Ureter (tissue), 1 donor: ENCODE results near the gene KCNMA1. TPM values are rescaled to one million over a fixed set of nuclear protein-coding genes. Genes with fewer than 3 reads are reported as not detected.

Experiments used
- DNase-seq: peaks from one replicate; pipeline ENCODE4 v3.0.0-alpha.2; 2020; ENCODE audit warnings: low spot score
- total RNA-seq: library from RNA; stranded (reverse); gene quantifications from one replicate; pipeline ENCODE4 v1.2.4, GENCODE V29; 2023
- donor health status: DM: yes; HTN: yes; CAD: no.

The KCNMA1 gene
- total RNA-seq, 1 donor from 2014 or later: 87.9 TPM

GRCh38 chr10:77159538-77160110 is 478.0 kb downstream of the KCNMA1 start:
- no peak for DNase-seq

DNA sequence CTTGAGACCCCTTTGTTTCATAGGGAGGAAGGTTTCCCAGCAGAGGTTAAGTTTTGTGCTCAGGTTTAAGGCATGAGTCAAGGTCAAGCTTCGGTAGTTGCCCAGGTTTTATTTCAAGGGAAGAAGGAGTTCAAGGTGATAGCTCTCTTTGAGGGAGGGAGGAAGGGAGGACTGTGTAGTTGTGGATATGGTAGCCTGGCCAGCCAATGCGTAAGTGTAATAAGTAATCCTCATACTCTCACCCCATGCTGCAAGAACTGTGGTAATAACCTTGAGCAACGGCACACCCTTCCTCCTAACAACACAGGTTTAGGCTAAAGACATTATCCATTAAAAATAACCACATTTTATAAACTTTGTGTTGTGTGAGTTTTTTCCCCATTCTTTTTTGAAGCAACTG is 478.9 kb downstream of the KCNMA1 start:
- DNase-seq: no peak

DNA sequence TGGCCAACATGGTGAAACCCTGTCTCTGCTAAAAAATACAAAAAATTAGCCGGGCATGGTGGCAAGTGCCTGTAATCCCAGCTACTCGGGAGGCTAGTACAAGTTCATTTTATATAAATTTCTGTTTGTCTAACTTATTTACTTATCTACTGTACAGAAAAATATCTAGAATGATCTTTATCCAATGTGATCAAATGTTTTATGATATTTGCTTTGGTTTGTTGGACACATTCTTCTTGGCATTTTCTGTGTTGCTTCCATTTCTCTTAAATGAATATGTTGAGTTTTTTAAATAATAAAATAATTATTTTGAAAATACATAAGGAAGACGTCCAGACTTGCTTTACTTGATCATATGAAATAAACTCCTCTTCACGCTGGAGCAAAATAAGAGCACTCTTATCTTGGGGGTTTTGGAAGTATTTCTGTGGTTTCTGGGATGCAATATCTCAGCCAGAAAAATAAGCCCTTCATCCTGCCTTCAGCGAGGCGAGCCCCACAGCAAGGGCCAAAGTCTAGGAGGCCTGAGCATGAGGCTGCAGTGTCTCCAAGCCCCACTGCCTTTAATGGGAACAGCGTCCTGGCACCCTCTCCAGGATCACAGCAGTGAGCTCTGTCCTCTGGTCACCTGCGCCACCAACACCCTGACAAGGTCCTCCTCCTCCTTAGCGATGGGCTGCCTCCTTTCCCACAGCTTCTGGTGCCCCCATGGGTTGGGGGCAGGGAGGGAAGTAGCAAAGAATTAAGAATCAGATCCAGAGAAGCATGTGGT is 480.2 kb downstream of the KCNMA1 start:
- no peak for DNase-seq

DNA sequence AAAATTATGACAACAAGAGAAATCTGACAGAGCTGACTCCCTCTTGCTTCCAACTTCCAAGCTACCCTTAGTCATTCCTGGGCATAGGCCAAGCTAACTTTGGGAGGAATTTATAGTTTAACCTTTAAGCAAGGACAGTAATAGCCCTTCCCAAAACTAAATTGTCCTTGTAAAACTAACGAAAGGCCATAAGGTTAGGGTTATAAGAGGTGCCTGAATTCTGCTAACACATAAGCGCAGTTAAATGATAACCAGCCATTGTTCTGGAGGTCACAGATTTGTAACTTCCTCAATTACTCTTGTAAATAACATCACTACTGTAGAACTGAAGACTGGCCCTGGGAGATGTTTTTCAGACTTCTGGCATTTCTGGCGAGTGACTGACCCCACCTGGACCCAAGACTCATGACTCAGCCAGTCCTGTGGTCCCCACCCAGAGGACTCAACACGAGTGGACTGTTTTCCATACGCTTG is 481.2 kb downstream of the KCNMA1 start:
- no peak for DNase-seq

DNA sequence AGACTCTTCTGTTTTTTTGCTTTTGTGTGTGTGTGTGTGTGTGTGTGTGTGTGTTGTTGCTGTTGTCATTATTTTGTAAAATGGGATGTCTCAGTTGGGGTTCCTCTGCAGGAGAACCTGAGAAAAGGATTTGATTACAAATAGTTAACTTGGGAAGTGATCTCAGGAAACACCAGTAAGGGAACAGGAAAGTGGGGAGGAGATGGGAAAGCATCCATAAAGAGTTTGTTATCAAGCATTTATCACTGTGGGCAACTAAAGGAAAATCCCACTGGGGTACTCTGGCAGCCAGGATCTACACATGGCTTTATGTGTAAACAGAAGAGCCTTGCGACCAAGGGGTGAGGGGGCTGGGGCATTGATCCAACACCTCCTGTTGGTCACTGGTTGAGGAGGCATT is 485.4 kb downstream of the KCNMA1 start:
- no peak for DNase-seq

- DNase-seq: no peak
These were observed 486.2 kb downstream of the KCNMA1 start for GRCh38 chr10:77151408-77151807.

- DNase-seq: no peak
These were observed 487.9 kb downstream of the KCNMA1 start for GRCh38 chr10:77149706-77150105.

DNA sequence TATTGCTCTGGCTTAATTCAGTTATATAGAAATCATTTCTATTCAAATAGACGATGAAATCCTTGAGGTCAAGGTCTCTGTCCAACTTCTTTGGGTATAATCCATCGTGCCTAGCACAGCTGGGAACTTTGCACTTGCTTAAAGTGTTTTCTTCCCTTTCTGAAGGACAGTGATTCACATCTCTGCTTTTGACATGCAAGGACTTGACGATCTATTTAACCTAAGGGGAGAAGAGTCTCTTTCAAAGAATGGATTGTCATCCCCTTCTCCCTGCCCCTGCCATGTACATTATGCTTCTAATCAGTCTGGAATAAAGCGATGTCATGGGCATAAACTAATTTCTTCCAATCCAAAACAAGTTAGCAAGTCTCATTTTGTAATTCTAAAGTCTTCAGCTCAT is 488.6 kb downstream of the KCNMA1 start:
- DNase-seq: no peak

- no peak for DNase-seq
These were observed 489.7 kb downstream of the KCNMA1 start for GRCh38 chr10:77147871-77148270.

- DNase-seq: no peak
These were observed 490.8 kb downstream of the KCNMA1 start for GRCh38 chr10:77146712-77147336.

DNA sequence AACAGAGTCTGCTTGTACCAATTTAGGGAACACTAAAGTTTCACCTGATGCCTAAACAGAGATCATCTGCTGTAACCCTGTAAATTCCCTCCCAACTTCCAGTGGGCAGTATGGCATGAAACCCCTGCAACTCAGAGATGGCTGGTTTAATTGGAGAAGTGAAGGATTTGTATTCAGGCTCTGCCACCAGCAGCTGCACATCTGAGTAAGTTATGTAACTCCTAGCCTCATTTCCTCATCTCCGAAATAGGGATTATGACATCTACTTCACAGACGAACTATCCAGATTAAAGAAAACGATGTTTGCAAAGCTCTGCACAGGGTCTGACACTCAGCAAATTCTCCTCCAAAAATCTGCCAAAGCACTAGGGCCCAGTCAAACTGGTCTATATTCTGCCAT is 493.0 kb downstream of the KCNMA1 start:
- no peak for DNase-seq

GRCh38 chr10:77139252-77140160 is 498.1 kb downstream of the KCNMA1 start:
- no peak for DNase-seq

GRCh38 chr10:77138541-77138940 is 499.1 kb downstream of the KCNMA1 start:
- no peak for DNase-seq

DNA sequence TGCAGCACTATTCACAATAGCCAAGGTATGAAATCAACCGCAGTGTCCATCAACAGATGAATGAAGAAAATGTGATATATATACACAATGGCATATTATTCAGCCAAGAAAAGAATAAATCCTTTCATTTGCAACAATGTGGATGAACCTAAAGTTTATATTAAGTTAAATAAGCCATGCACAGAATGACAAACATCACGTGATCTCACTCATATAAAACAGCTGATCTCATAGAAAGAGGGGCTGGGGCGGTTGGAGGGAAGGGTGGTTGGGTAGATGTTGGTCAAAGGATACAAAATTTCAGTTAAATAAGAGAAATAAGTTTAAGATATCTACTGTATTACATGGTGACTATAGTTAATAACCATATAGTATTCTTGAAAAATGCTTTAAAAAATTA is 502.1 kb downstream of the KCNMA1 start:
- no peak for DNase-seq

DNA sequence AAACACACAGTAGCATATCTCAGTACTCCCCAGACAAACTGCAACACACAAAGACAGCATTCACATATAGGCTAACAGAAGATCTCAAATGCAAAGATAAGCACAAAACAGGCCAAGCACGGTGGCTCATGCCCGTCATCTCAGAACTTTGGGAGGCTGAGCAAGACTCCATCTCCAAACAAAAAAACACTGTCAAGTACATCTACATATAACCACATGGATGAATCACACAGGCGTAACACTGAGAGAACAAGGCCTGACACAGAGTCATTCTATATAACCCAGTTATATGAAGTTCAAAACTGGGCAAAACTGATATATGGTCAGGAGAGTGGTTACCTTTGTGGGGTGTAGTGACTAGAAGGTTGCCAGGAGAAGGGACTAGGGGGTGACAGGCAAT is 506.4 kb downstream of the KCNMA1 start:
- DNase-seq: no peak

- DNase-seq: no peak
These were observed 510.4 kb downstream of the KCNMA1 start for GRCh38 chr10:77127243-77127642.

- DNase-seq: no peak
These were observed 512.4 kb downstream of the KCNMA1 start for GRCh38 chr10:77125231-77125630.

GRCh38 chr10:77123330-77123729 is 514.3 kb downstream of the KCNMA1 start:
- no peak for DNase-seq

DNA sequence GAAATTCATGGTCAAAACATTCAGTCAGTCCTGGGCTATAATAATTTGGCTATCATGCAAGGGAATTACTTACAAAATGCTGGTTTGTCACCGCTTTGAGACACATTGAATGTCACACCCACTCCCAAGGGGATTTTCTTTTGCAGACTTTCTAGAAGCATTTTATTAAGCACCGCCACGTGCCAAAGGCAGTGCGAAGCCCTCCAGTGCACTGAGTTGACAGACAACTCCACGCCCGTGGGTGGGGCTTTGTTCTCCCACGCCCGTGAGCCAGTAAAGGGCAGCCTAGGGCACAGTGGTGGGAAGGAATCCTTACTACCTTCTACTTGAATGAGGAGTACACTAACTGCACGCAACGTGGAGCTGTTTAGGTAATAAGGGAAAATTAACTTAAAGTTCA is 515.8 kb downstream of the KCNMA1 start:
- DNase-seq: no peak

GRCh38 chr10:77120666-77121376 is 516.8 kb downstream of the KCNMA1 start:
- no peak for DNase-seq

- DNase-seq: no peak
These were observed 517.6 kb downstream of the KCNMA1 start for GRCh38 chr10:77120012-77120411.
